Measurements from ENCODE around the gene KCNIP4.

GRCh38 chr4:21876711-21877110 is 71.9 kb downstream of the KCNIP4 start:
- TF ChIP-seq CTCF (IDR thresholded peaks at IDR 0.05) (no peak), POLR2A (IDR thresholded peaks at IDR 0.05) (no peak)
